MM.1S (cell line): ENCODE data around the gene GRPEL2.
A peak's percentile ranks its signal among the peaks of the same experiment; 100 is the strongest.

Source experiments
- DNase-seq: peaks from one replicate; pipeline ENCODE4 v3.0.0-alpha.2; 2015
- H2AFZ ChIP-seq: fragments of 300-600 bp; sonication (generic); 2 replicates; pipeline ENCODE4 v1.6.0; 2016; ENCODE audit warnings: antibody characterized with exemption, low read length
- H3F3A ChIP-seq: fragments of 300-600 bp; sonication (generic); 2 replicates; pipeline ENCODE4 v1.6.1; 2016; ENCODE audit warnings: mild to moderate bottlenecking, antibody characterized with exemption, low read length, moderate library complexity, mixed read lengths; ENCODE audit not compliant: insufficient read depth
- H3K27ac ChIP-seq: fragments of 300-600 bp; sonication (generic); 2 replicates; pipeline ENCODE4 v1.5.1; 2016; ENCODE audit warnings: mild to moderate bottlenecking, low read length
- H3K27me3 ChIP-seq: fragments of 300-600 bp; sonication (generic); replicated peaks from 2 replicates; pipeline ENCODE4 v1.6.0; 2016; ENCODE audit warnings: low read length; ENCODE audit not compliant: insufficient read depth
- H3K36me3 ChIP-seq: fragments of 300-600 bp; sonication (generic); replicated peaks from 2 replicates; pipeline ENCODE4 v1.6.1; 2016; ENCODE audit warnings: mild to moderate bottlenecking, low read length, mixed read lengths; ENCODE audit not compliant: insufficient read depth
- H3K4me1 ChIP-seq: fragments of 300-600 bp; sonication (generic); 2 replicates; pipeline ENCODE4 v1.6.1; 2016; ENCODE audit warnings: low read length, mixed read lengths
- H3K4me2 ChIP-seq: fragments of 300-600 bp; sonication (generic); 2 replicates; pipeline ENCODE4 v1.6.0; 2016; ENCODE audit warnings: low read depth, low read length
- H3K4me3 ChIP-seq: fragments of 300-600 bp; sonication (generic); 2 replicates; pipeline ENCODE4 v1.5.1; 2016; ENCODE audit warnings: low read length, mixed read lengths
- H3K79me2 ChIP-seq: fragments of 300-600 bp; sonication (generic); 2 replicates; pipeline ENCODE4 v1.6.1; 2016; ENCODE audit warnings: mixed run types, low read length, mixed read lengths
- H3K9ac ChIP-seq: fragments of 300-600 bp; sonication (generic); 2 replicates; pipeline ENCODE4 v1.6.1; 2016; ENCODE audit warnings: low read length, mixed read lengths
- H3K9me2 ChIP-seq: fragments of 300-600 bp; sonication (generic); replicated peaks from 2 replicates; pipeline ENCODE4 v1.6.1; 2016; ENCODE audit warnings: mild to moderate bottlenecking, low read length, mixed read lengths; ENCODE audit not compliant: insufficient read depth
- H3K9me3 ChIP-seq: fragments of 300-600 bp; sonication (generic); replicated peaks from 2 replicates; pipeline ENCODE4 v1.6.1; 2016; ENCODE audit warnings: mild to moderate bottlenecking, low read length, mixed read lengths; ENCODE audit not compliant: insufficient read depth
- H4K20me1 ChIP-seq: fragments of 300-600 bp; sonication (generic); 2 replicates; pipeline ENCODE4 v1.6.1; 2016; ENCODE audit warnings: mild to moderate bottlenecking, low read length, moderate library complexity, mixed read lengths; ENCODE audit not compliant: insufficient read depth
- EZH2 ChIP-seq: fragments of 300-600 bp; sonication (generic); optimal IDR thresholded peaks from 2 replicates; pipeline ENCODE3; 2017; ENCODE audit warnings: low read depth, mild to moderate bottlenecking, antibody characterized with exemption, low read length, mixed read lengths
- EZH2phosphoT487 ChIP-seq: fragments of 300-600 bp; sonication (generic); IDR thresholded peaks from 2 replicates; pipeline ENCODE4 v1.6.1; 2018; ENCODE audit warnings: antibody characterized with exemption, low read length
- TF ChIP-seq, protein P1 (sequence below): fragments of 300-600 bp; sonication (generic); IDR thresholded peaks from 2 replicates; pipeline ENCODE4 v1.5.1; 2016; ENCODE audit warnings: antibody characterized with exemption, low read length, mixed read lengths

The GRPEL2 gene

DNA sequence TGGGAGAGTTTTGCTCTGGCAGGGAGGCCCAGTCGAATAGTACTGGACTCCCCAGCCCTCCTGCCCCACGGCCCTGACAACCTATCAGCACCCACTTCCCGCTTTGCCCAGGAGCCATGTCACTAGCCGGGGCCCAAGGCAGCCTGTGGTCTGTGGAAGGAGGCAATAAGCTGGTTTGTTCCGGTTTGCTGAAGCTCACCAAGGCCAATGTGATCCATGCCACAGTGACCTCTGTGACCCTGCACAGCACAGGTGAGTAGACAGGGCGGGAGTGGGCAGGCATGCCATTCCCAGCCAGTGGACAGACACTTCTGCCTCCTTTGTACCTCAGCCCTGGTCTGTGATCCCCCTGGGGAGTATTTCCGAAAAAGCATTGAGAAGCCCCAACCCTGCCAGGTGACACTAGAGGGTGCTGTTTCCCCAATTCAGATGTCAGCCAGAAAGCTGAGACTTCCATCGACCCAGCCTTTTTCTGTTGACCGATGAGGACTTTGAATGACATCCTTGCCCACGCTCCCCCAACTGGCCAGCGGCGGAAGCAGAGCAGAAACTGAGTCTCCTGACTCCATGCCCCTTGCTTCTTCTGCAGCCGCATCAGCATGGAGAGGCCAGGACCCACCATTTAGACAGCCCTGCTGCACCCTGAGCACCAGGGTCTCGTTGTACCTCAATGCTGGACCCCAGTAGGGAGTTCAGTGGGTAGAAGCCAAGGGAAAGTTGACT is 22.1 kb downstream of the GRPEL2 start:
- H3K36me3 ChIP-seq, result no peaks in the 10 kb centered on the region
- H3F3A ChIP-seq, result peaks cover 2% of the 10 kb centered on the region
- no peaks in the 10 kb centered on the region for H3K79me2 ChIP-seq
- H3K4me2 ChIP-seq, result peak overlapping the region; percentile 66
- peak overlapping the region; percentile 36; the same call in 1 of the 2 replicates for H3K27ac ChIP-seq
- no peaks in the 10 kb centered on the region for H3K9me3 ChIP-seq
- TF ChIP-seq, protein P1, sequence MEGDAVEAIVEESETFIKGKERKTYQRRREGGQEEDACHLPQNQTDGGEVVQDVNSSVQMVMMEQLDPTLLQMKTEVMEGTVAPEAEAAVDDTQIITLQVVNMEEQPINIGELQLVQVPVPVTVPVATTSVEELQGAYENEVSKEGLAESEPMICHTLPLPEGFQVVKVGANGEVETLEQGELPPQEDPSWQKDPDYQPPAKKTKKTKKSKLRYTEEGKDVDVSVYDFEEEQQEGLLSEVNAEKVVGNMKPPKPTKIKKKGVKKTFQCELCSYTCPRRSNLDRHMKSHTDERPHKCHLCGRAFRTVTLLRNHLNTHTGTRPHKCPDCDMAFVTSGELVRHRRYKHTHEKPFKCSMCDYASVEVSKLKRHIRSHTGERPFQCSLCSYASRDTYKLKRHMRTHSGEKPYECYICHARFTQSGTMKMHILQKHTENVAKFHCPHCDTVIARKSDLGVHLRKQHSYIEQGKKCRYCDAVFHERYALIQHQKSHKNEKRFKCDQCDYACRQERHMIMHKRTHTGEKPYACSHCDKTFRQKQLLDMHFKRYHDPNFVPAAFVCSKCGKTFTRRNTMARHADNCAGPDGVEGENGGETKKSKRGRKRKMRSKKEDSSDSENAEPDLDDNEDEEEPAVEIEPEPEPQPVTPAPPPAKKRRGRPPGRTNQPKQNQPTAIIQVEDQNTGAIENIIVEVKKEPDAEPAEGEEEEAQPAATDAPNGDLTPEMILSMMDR, result peak; percentile 90
- no peak for TF ChIP-seq EZH2phosphoT487
- TF ChIP-seq EZH2, result no peak
- H3K4me3 ChIP-seq, result no peak overlapping the region
- DNase-seq, result peak; percentile 71
- H3K9ac ChIP-seq, result peak overlapping the region; percentile 20; the same call in 1 of the 2 replicates
- H3K4me1 ChIP-seq, result peaks cover 31% of the 10 kb centered on the region
- H2AFZ ChIP-seq, result peak overlapping the region; percentile 65
- no peaks in the 10 kb centered on the region for H4K20me1 ChIP-seq
- H3K9me2 ChIP-seq, result no peaks in the 10 kb centered on the region
- H3K27me3 ChIP-seq, result no peaks in the 10 kb centered on the region

DNA sequence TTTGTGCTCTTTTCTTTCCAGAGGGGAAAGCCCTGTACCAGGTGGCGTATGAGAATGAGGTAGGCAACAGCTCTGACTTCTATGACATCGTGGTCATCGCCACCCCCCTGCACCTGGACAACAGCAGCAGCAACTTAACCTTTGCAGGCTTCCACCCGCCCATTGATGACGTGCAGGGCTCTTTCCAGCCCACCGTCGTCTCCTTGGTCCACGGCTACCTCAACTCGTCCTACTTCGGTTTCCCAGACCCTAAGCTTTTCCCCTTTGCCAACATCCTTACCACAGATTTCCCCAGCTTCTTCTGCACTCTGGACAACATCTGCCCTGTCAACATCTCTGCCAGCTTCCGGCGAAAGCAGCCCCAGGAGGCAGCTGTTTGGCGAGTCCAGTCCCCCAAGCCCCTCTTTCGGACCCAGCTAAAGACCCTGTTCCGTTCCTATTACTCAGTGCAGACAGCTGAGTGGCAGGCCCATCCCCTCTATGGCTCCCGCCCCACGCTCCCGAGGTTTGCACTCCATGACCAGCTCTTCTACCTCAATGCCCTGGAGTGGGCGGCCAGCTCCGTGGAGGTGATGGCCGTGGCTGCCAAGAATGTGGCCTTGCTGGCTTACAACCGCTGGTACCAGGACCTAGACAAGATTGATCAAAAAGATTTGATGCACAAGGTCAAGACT is 22.8 kb downstream of the GRPEL2 start:
- Histone ChIP-seq H3K4me2 (peak overlapping the region; percentile 66), H3K4me3 (no peak overlapping the region), H3F3A (no peaks in the 10 kb centered on the region; the same call in 1 of the 2 replicates), H3K79me2 (no peaks in the 10 kb centered on the region), H4K20me1 (no peaks in the 10 kb centered on the region), H3K9me3 (no peaks in the 10 kb centered on the region), H3K27me3 (no peaks in the 10 kb centered on the region), H3K9ac (no peak overlapping the region), H2AFZ (peak overlapping the region; percentile 65; the same call in 1 of the 2 replicates), H3K4me1 (peaks cover 24% of the 10 kb centered on the region), H3K36me3 (no peaks in the 10 kb centered on the region), H3K9me2 (no peaks in the 10 kb centered on the region), H3K27ac (no peak overlapping the region)
- DNase-seq, result no peak
- TF ChIP-seq EZH2 (no peak), EZH2phosphoT487 (no peak)
- TF ChIP-seq, protein P1, result no peak

DNA sequence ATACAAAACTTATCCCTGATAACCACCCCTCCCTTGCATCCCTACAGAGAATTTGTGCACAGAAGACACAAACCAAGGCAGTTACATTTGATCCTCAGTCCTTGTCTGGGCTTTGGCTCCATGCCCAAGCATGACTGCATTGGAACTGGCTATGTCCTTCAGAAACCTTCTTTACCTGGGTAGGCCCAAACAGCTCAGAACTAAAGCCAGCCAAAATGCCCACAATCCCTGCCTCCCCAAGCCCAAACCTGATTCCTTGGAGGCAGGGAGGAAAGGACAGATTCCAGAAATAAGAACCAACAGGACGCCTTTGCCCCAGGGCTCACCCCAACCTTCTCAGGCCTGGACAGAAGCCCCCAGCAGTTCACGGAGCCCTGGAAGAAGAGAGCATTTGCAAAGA is 25.6 kb downstream of the GRPEL2 start:
- no peaks in the 10 kb centered on the region for H3K9me2 ChIP-seq
- no peak overlapping the region for H3K27ac ChIP-seq
- no peaks in the 10 kb centered on the region; the same call in 1 of the 2 replicates for H3F3A ChIP-seq
- H3K79me2 ChIP-seq, result no peaks in the 10 kb centered on the region
- no peaks in the 10 kb centered on the region for H3K27me3 ChIP-seq
- H3K36me3 ChIP-seq, result no peaks in the 10 kb centered on the region
- H3K4me3 ChIP-seq, result no peak overlapping the region
- H3K4me2 ChIP-seq, result no peak overlapping the region
- no peaks in the 10 kb centered on the region for H4K20me1 ChIP-seq
- H3K4me1 ChIP-seq, result peaks cover 22% of the 10 kb centered on the region
- no peak overlapping the region for H2AFZ ChIP-seq
- no peak overlapping the region for H3K9ac ChIP-seq
- TF ChIP-seq, protein P1, result no peak
- DNase-seq, result no peak
- no peaks in the 10 kb centered on the region for H3K9me3 ChIP-seq
